HG02642 (cell line): ENCODE measurements around the gene KRT77.
"Not testable (repeated sequence)": the region's sequence is repeated elsewhere in the genome, so short reads cannot be mapped to it uniquely, and the experiment has no call there.

Experiments used
- ATAC-seq: cut with Tn5 transposase; IDR thresholded peaks from one replicate; pipeline ENCODE4 v1.9.1; 2021; ENCODE audit warnings: mild to moderate bottlenecking; ENCODE audit not compliant: unreplicated experiment, poor library complexity

KRT77 gene

DNA sequence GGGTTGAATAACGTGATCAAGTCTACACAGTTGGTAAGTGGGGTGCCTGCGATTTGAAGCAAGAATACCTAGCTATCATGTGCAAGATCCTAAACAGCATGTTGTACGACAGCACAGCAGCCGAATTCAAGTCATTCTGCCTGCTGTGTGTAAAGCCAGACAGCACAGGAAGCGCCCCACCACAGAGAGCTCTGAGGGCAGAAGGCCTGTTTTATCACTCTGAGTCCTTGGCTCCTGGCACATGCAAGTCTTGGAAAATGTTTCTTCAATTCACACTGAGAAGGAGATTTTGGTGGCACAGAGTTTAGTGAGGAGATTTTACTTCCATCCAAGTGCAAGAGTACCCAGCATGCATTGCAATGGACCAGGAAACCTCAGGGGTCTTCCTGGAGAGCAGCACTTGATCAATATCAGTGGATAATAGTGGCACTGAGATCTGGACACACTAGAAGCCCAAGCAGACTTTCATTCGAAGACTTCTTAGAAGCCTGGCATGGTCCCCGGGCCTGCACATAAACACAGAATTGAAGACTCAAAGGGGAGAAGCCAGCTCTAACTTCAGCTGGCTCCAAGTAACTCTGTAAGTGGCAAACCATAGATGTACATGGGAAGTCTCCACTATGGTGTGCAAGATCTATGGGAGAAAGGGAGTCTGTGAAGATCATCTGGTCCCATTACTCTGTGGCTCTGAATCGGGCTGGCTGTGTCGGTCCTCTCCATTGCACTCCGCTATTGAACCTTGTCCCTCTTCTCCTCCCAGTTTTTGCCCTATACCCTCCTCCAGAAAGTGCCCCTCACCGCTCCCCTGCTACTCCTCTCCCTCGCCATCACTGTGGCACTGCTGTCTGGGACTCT, 21.6 kb downstream of the KRT77 start:
- no peak for ATAC-seq

DNA sequence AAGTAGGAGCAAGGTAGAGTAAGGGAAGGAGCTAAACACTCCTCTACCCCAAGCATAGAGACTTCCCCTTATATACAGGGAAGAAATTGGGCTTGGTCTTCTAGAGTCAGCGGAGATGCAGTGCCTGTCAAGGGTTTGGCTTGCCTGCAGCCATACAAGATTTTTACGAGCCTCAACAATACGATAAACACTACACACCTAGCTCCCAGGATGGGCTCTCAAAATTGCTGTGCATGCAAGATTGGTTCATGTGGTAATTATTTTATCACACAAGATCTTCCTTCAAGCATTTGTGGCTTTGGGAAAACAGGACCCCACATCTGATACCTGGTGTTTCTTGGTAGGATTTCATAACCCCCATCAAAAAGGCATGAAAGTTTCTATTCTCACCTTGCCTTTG, 23.0 kb downstream of the KRT77 start, which contains the start of gene KRT1:
Gene KRT1, minus strand, starts transcription at position 45 of the 400 bp plus-strand sequence. CDS start 59 bp downstream, outside the sequence.
- no peak for ATAC-seq

DNA sequence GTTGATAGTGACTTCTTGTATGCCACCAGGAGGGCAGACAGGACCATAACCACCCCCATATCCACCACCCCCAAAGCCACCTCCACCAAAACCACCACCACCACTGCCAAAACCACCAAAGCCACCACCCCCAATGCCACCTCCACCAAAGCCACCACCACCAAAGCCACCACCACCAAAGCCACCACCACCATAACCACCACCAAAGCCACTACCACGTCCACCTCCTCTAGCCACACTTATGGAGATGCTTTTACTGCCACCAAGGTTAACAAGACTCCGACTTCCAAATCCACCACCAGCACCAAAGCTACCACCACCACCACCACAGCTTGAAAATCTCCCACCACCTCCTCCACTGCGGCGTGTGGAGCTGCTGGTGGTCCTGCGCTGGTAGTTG, 23.4 kb downstream of the KRT77 start:
- no peak for ATAC-seq

DNA sequence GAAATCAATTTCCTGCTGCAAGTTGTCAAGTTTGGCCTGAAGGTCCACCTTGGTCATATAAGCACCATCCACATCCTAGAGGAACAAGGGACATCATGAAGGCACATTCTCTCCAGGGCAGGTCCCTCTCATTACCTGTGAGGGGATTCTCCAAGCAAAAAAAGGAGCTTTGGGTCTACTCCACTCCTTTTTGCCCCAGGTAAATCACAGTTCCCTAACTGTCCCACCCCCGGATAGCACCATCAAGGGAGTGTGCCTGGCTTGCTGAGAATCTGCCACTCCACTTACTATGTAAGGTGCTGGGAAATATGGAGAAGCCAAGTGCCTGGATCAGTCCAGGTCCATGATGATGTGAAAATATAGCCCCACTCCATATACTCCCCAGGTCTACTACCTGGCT, 25.7 kb downstream of the KRT77 start:
- no peak for ATAC-seq

DNA sequence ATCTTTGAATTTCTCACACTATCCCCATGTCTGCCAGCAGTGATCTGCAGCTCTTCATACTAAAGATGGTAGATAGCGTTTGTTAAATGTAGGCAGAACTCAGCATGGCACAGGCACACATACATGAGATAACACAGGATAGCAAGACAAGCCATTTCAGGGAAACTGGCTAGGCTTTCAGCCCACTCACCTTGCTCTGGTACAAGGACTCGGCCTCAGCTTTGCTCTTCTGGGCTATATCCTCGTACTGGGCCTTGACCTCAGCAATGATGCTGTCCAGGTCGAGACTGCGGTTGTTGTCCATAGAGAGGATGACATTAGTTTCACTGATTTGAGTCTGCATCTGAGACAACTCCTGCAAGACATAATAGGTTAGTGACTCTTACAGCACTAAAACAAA, 26.2 kb downstream of the KRT77 start:
- no peak for ATAC-seq

DNA sequence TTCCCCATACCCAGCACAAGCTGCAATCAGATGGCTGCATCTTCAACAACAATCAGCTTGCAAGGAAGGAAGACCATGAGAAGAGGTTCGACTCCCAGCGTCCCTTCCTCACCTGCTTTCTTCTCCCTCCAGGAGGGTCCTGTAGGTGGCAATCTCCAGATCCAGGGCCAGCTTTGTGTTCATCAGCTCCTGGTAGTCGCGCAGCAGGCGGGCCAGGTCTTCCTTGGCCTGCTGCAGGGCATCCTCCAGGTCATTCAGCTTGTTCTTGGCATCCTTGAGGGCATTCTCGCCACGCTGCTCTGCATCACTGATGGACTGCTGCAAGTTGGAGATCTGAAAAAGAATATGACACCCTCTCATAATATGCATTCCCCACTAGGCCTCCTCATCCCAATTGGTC, 27.2 kb downstream of the KRT77 start:
- ATAC-seq = no peak

DNA sequence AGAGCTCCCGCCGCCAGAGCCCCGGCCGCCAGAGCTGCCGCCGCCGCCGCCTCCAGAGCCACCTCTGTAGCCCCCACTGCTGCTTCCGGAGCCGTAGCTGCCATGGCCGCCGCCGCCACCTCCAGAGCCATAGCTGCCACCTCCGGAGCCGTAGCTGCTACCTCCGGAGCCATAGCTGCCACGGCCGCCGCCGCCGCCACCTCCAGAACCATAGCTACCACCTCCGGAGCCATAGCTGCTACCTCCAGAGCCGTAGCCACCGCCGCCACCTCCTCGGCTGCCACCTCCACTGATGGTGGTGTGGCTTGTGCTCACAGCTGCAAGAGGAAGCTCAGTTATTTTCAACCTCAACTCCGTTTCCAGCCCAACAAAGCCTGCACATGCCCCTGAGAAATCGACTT, 28.0 kb downstream of the KRT77 start:
- no peak for ATAC-seq

DNA sequence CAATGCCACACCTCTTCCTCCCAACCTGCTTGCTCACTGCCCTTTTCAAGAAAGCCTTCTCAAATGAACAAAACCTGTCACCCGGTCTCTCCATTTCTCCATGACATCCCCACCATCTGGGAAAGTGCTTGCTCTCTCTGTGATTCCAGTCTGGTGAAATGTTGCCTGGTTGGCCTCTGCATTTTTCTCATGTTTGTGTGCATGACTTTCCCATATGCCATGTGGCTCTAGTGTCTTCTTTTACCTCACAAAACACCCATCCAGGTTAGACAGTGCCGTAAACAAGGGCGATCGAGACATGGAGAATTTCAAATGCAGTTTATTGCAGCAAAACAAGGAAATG, 28.9 kb downstream of the KRT77 start:
- no peak for ATAC-seq

DNA sequence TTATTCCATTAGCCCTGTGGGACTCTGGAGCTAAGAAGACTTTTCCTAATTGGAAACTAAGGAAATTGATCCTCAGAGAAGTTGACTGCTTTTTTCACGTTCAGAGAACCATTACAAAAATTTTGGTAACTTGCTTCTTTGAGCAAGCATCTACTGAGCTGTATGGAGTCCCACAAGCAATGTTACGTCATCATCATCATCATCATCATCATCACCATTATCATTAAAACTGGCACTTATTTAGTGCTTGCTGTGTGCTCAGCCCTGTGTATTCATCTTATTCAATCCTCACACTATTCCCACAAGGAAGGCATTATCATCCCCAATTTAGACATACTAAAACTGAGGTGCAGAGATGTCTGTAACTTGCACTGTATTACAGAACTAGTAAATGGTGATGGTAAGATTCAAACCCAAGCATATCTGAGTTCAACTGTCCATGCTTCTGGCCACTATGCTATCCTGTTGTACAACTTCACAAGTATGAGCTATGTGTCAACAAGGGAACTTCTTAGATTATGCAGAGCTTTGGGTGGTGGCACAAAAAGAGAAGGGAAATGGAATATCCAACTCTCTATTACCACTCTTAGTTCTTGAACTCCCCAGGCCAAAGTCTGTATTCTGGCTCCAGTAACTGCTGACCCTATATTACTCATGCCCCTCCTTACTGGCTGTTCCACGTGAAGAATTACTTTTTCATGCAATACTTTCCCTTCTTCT, 29.5 kb downstream of the KRT77 start:
- ATAC-seq = no peak

DNA sequence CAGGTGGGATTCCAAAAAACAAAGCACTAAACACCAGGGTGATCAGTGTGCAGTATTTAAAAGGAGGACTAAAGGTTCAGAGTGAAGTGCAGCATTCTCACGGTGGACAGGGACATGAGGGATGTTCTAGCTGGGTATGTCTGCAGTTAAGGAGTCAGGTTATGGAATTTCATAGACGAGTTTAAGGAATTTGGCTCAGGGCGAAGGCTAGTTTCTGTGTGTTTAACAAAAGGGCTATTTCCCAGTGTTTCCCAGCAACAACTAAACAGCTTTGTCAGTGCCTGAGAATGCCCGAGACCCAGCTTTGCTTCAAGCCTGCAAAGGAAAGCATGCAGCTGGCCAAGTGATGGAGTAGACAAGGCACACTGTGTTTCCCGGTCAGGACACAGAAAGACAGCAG, 30.1 kb downstream of the KRT77 start:
- no peak for ATAC-seq

DNA sequence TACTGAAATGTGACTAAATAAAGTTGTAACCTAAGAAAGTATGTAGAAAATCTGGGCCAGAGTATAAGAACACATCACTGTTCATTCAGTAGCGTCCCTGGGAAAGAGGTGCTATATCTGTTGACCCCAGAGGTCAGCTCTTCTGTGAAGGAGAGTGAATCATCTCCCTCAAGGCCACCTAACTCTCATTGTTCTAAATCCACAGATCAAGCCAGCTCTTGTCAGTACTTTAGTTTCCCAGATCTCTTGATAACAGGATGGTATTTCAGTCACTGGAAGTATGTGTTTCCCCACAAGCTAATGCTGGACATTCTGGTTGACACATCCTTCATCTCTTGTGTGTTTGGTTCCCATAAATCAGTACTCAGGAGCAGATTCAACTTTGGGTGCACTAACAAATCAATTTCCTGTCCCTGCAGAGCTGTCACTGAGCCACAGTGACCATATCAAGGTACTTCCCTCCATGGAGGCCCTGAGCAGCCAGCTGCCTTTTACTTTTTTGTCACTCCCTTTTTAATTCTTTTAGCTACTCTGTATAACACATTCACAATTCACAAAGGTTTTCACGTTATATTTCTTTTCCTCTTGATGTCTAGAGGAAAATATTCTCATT, 30.9 kb downstream of the KRT77 start:
- ATAC-seq = no peak

DNA sequence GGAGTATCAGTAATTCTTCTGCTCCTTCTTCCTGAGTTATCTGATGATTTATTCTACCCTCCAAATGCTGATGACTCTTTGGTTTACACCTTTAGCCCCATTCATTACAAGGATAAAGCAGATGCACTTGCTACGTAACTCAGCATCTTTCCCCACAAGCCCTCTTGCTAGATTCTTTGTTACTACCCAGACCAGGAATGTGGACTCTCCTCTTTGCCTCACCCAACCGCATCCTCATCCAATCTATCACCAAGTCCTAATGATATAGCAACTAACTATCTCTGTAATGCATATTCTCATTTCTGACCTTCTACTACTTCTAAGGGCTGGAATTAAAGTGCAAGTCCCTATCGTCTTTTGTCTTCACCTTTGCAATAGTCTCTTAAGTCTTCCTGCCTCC, 32.4 kb downstream of the KRT77 start:
- no peak for ATAC-seq

DNA sequence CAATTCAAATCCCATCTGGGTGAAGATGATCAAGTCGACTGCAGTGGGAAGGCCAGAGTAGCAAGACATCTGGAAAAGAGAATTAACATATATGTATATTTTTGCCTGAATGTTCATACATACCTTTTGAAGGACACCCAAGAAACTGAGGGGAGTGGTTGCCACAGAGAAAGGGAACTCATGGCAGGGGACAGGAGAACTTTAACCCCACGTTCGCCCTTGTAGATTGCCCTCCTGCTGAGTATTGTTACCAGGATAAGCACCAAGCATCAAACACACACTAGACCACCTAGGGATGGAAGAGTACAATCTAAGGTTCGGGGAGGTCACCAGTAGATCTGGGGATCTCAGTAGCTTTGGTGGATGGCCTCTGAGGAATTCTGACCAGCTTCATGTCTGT, 32.8 kb downstream of the KRT77 start:
- no peak for ATAC-seq

DNA sequence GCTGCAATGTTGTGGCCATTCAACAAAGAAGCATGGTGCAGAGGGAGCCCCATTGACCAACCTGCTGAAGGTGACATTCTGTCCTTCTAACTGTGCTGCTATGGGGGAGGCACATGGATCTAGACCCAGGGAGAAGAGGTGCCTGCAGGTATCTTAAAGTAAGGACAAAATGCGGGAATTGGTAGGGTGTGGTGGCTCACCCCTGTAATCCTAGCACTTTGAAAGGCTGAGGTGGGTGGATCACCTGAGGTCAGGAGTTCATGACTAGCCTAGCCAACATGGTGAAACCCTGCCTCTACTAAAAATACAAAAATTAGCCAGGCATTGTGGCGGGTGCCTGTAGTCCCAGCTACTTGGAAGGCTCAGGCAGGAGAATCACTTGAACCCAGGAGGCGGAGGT, 33.4 kb downstream of the KRT77 start:
- not testable (repeated sequence) for ATAC-seq

DNA sequence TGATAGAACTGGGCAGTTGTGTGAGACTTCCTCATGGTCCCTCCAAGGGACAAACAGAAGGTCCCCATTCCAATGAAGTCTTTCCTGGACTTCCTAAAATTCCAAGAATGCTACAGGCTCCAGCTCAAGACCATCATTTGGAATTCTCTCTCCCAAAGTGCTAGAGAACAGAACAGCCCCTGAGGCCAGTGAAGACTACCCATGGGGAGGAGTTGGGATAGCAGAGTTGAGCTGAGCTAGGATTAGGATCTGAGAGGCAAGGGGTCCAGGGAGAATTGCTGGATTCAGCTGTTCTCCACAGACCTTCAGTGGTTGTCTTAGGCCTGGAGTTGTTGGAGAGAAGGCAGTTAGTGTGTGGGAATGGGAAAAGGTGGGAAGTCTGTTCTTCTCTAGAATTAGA, 33.9 kb downstream of the KRT77 start:
- no peak for ATAC-seq

DNA sequence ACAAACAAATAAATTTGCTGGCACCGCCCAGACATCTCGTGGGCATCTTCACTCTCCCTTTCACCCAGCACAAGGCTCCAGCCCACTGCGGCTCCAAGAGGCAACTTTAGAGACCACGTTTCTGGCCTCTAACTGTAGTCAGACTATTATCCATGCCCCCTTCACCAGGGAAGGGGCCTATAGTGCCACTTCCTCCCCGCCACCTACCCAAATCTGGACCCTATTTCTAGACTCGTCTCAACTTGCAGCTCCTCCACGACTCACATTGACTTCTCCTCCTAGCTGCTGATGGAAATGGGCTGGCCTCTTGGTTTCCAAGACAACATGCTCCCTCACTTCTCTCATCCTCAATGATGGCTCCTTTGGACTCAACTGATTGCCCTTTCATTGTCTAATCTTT, 35.4 kb downstream of the KRT77 start:
- ATAC-seq = no peak

DNA sequence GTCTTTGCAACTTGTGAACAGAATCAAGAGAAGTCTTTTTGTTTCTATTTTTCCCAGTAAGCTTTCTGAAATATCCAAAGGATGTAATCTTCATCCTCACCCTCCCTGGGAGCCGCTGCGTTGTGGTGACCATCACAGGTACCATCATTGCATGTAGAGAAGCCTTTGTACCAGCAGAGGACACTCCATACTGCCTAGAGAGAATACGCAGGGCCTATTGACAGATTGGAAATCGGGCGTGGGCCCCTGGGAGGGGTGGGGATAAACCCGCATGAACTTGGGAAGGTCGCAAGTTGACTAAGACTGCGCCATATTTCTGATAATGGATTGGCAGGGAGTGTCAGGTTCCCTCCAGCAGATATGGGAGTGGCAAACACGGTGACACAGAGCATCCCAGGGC, 35.8 kb downstream of the KRT77 start:
- ATAC-seq = no peak

DNA sequence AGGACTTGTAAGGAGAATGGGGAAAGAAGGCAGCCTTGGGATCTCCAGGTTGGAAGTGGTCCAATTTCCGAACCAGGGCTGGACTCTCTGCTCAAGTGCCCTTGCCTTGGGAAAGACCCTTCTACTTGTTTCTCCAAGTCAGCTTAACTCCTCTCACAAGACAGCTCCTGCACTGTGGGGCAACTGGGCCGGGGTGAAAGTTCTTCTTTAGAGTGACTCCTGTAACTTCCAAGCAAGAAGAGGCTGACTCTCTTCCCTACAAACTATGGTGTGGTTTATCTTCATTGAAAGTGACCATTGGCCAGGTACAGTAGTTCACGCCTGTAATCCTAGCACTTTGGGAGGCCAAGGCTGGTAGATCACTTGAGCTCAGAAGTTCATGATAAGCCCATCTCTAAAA, 36.9 kb downstream of the KRT77 start:
- no peak for ATAC-seq

DNA sequence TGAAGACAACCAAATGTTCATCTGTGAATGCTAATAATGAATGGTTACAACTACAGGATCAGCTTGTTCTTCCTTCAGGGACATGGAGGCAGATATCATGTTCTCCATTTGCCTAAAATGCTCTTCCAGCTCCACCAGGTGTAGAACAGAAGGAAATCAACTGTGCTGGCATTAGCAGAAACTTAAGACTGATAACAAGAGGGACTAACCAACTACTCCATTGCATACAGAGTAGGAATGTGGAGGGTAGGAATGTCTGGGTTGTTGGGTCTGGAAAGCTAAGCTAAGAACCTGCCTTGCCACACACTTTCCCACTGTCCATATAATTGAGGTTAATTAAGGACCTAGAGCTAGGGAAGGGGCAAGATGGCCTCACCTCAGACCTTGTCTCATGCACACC, 39.9 kb downstream of the KRT77 start:
- ATAC-seq = no peak

DNA sequence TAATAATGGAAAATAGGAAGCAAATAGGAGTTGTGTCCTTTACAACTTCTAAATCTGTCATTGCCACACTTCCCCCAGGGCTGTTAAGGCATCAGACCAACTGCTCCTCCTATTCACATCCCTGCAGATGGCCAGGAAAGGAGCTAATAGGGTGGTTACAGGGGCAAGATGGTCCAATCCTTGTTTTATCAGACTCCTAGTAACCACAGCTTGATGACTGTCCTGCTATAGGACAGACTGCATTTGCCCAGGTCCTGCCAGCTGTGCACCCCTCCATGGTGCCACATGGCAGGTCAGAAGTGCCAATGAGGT, 40.5 kb downstream of the KRT77 start:
- no peak for ATAC-seq

DNA sequence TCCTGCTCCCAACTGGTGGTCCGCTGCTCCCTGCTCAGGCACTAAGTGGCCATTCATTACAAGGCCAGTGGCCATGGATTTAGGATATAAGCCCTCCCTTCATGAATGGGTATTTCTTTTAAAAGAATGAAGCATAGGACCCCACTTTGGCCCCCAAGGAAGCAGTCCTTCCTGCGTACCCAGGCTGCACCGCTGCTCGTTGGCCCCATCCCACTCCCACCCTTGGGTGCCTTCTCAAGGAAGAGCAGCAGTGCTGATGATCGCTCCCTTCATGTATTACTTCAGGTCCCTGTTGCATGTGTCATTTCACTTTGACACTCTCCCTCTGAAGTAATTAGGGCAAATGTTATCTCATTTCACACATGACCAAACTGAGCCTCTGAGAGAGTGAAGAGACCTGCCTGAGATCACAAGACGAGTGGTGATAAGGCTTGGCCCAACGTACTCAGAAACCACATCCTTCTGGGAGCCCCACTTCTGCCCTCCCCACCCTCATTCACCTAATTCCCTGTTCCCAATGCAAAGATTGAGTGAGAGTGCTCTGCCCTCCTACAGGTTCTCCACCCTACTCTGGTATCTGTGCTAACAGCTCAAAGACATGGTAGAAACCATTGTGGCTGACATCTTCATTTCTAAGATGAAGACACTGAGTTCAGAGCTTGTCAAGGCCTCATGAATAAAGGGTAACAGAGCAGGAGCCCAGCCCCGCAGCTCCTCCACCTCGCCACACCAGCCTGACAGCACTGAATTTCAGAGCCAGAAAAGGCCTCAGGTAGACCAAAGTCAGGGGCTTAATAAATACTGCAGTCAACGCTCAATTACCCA, 41.0 kb downstream of the KRT77 start:
- no peak for ATAC-seq
